Activated T-cell treated with anti-CD3 and anti-CD28 coated beads, Interleukin-2, amount 50 U/mL, for 48 hours (primary cell): ENCODE data around the gene SLC5A8.
"Not testable (repeated sequence)": the region's sequence is repeated elsewhere in the genome, so short reads cannot be mapped to it uniquely, and the experiment has no call there.

ENCODE experiments used
- DNase-seq, 2 experiments: peaks; one replicate each; pipeline ENCODE4 v3.0.0-alpha.2; 2020

SLC5A8 gene

GRCh38 chr12:101168001-101168400 lies 42.0 kb downstream of the SLC5A8 start:
- no peak for DNase-seq

- no peak for DNase-seq
These were observed 43.2 kb downstream of the SLC5A8 start for GRCh38 chr12:101166866-101167265.

- DNase-seq, result no peak
These were observed 44.7 kb downstream of the SLC5A8 start for GRCh38 chr12:101165319-101165718.

DNA sequence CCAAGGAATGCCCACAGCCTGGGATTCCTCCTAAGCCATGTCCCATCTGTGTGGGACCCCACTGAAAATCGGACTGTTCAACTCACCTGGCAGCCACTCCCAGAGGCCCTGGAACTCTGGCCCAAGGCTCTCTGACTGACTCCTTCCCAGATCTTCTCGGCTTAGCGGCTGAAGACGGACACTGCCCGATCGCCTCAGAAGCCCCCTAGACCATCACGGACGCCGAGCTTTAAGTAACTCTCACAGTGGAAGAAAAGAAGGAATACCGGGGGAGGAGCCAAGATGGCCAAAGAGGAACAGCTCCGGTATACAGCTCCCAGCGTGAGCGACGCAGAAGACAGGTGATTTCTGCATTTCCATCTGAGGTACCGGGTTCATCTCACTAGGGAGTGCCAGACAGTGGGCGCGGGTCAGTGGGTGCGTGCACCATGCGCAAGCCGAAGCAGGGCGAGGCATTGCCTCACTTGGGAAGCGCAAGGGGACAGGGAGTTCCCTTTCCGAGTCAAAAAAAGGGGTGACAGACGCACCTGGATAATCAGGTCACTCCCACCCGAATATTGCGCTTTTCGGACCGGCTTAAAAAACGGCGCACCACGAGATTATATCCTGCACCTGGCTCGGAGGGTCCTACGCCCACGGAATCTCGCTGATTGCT lies 64.1 kb downstream of the SLC5A8 start:
- not testable (repeated sequence) for DNase-seq

DNA sequence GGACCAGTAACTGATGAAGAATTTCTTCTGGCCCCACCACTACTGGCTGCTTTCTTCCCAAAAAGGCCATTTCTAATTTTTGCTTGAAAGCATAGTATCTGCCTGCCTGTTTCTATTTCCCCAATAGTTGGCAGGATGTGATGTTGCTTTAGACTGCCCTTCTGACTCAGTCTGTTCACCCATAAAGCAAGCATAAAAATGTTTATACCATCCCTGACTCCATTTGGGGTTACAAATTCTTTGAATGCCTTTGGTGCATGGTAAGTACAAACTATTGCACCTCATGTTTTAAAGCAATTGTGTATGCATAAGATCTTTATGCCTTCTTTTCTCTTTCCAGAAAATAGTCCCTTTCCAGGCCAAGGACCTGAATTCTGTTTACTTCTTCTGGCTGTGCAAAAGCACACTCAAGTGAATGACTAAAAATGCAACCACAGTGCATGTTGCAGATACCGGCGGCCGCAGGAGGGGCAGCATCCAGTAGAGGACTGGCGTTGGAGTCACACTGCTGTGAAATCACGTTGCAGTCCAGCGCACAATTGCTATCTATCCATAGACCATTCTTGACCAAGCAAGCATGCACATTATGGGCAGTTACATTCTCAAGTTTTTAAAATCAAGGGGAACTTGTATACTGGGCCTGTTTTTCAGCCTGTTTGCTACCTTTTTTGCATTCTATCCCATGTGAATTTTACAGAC lies 82.4 kb downstream of the SLC5A8 start:
- no peak for DNase-seq

DNA sequence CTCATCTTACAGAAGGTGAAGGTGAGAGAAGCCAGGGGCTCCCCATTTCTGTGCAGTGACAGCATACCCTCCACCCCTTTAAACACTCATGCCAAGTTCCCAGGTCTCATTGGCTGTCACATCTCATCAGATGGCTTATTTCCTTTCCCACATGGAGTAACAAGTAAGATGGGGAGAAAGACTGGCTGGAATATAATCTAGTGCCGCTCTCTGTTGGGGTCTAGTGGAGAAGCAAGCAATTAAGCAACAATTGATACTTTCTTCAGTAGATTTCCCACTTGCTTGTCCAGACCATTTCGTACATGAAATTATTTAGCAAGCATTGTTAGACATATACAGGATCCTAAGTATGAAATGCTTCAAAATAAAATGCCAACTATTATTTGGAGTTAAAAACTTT lies 92.2 kb downstream of the SLC5A8 start:
- no peak for DNase-seq

- no peak for DNase-seq
These were observed 93.1 kb downstream of the SLC5A8 start for GRCh38 chr12:101116911-101117310.

DNA sequence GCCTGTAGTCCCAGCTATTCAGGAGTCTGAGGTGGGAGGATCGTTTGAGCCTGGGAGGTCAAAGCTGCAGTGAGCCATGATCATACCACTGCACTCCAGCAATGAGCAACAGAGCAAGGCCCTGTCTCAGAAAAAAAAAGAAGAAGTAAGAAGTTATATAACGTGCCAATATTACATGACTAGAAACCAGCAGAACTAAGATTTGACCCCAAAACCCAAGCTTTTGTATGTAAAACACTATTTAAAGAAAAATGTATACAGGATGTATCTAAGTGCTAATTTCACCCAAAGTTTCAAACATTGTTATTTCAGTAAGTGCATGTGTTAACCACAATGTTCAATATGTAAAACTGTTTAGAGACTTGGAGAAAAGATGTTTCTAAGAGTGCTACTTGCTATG lies 94.7 kb downstream of the SLC5A8 start:
- DNase-seq, result no peak

DNA sequence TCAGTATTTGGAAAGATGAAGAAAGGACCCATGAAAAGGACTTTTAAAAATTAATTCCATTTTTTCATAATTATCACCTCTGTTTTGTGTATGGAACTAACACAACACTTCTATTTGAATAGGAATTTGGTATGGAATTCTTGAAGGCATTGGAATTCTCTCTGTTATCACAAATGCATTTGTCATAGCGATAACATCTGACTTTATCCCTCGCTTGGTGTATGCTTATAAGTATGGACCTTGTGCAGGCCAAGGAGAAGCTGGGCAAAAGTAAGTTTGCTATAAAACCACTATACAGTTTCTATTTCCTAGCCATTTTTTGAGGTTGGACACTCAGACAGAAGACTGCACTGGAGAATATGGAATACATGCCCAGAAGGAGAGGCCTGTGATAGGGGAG lies 98.6 kb downstream of the SLC5A8 start:
- DNase-seq, result no peak

DNA sequence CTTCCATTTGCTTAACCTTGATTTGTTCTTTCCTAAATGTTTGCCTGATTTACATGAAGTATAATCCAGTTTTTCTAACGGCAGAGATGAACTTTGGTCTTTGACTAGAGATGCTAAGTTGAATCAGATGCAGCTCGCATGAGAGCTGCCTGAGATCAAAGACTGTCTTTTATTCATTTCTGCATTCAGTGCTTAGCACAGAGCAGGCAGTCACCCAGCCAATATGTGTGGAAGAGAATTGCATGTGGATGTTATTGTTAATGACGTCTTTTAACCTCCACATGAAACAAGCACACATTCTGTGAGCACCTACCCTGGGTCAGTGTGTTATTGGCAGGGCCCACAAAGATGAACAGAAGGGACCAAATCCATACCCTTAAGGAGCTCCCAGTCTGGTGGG lies 99.2 kb downstream of the SLC5A8 start:
- no peak for DNase-seq

- no peak for DNase-seq
These were observed 101.9 kb downstream of the SLC5A8 start for GRCh38 chr12:101108130-101108529.

GRCh38 chr12:101107032-101107763 lies 102.8 kb downstream of the SLC5A8 start:
- DNase-seq, result no peak
